ENCODE data around the gene ZNF384. TPM values are rescaled to one million over a fixed set of nuclear protein-coding genes. Genes with fewer than 3 reads are reported as not detected.
A peak's percentile ranks its signal among the peaks of the same experiment; 100 is the strongest.

ZNF384 gene
- total RNA-seq, 1 donor from 2014 or later = 38.0 TPM

- Histone ChIP-seq H3K27ac (no peak overlapping the region), H3K4me1 (peaks cover 13% of the 10 kb centered on the region), H2AFZ (replicated peaks) (no peak overlapping the region), H4K20me1 (ENCODE audit: low read depth) (no peaks in the 10 kb centered on the region), H3K4me3 (no peak overlapping the region), H3K27me3 (peaks cover 17% of the 10 kb centered on the region), H3K4me2 (peak overlapping the region; percentile 91), H3K36me3 (no peaks in the 10 kb centered on the region), H3K79me2 (ENCODE audit: low read depth) (peaks cover 19% of the 10 kb centered on the region), H3F3A (ENCODE audit: low read depth) (peaks cover 34% of the 10 kb centered on the region), H3K9ac (no peak overlapping the region), H3K9me3 (ENCODE audit: low read depth) (no peaks in the 10 kb centered on the region)
- H3K9me3 Mint-ChIP-seq = no peaks in the 10 kb centered on the region
- peaks cover 35% of the 10 kb centered on the region for H3K4me1 Mint-ChIP-seq
- H3K36me3 Mint-ChIP-seq = peaks cover 10% of the 10 kb centered on the region
- H3K27ac Mint-ChIP-seq = peak overlapping the region; percentile 85
- H3K27me3 Mint-ChIP-seq (ENCODE audit: insufficient read depth, low read depth) = peaks cover 21% of the 10 kb centered on the region
- TF ChIP-seq, protein P1, sequence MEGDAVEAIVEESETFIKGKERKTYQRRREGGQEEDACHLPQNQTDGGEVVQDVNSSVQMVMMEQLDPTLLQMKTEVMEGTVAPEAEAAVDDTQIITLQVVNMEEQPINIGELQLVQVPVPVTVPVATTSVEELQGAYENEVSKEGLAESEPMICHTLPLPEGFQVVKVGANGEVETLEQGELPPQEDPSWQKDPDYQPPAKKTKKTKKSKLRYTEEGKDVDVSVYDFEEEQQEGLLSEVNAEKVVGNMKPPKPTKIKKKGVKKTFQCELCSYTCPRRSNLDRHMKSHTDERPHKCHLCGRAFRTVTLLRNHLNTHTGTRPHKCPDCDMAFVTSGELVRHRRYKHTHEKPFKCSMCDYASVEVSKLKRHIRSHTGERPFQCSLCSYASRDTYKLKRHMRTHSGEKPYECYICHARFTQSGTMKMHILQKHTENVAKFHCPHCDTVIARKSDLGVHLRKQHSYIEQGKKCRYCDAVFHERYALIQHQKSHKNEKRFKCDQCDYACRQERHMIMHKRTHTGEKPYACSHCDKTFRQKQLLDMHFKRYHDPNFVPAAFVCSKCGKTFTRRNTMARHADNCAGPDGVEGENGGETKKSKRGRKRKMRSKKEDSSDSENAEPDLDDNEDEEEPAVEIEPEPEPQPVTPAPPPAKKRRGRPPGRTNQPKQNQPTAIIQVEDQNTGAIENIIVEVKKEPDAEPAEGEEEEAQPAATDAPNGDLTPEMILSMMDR (IDR thresholded peaks at IDR 0.05) = peak; percentile 58
- no peak for TF ChIP-seq EZH2phosphoT487 (IDR thresholded peaks at IDR 0.05)
- DNase-seq (ENCODE audit: low spot score) = peak; percentile 72
- H3K4me3 Mint-ChIP-seq = peak overlapping the region; percentile 57
These were observed 8.6 kb upstream of the ZNF384 start for GRCh38 chr12:6697584-6698351.

GRCh38 chr12:6696690-6697583, 7.8 kb upstream of the ZNF384 start:
- DNase-seq (ENCODE audit: low spot score) = no peak
- Mint-ChIP-seq H3K4me3 (no peak overlapping the region), H3K36me3 (peaks cover 11% of the 10 kb centered on the region), H3K4me1 (peaks cover 41% of the 10 kb centered on the region), H3K9me3 (no peaks in the 10 kb centered on the region), H3K27me3 (ENCODE audit: insufficient read depth, low read depth) (peaks cover 19% of the 10 kb centered on the region), H3K27ac (peak overlapping the region; percentile 1)
- H3K9me3 ChIP-seq (ENCODE audit: low read depth) = no peaks in the 10 kb centered on the region
- H3F3A ChIP-seq (ENCODE audit: low read depth) = peaks cover 29% of the 10 kb centered on the region
- H3K27me3 ChIP-seq = peaks cover 12% of the 10 kb centered on the region
- TF ChIP-seq, protein P1 (IDR thresholded peaks at IDR 0.05) = no peak
- TF ChIP-seq EZH2 (IDR thresholded peaks at IDR 0.05) (no peak), EZH2phosphoT487 (IDR thresholded peaks at IDR 0.05) (no peak)
- no peak overlapping the region for H3K9ac ChIP-seq
- no peaks in the 10 kb centered on the region for H3K36me3 ChIP-seq
- H3K27ac ChIP-seq = no peak overlapping the region
- no peak overlapping the region for H3K4me3 ChIP-seq
- no peak overlapping the region for H2AFZ ChIP-seq (replicated peaks)
- peaks cover 13% of the 10 kb centered on the region for H3K4me1 ChIP-seq
- no peak overlapping the region for H3K4me2 ChIP-seq
- H3K79me2 ChIP-seq (ENCODE audit: low read depth) = peaks cover 19% of the 10 kb centered on the region
- H4K20me1 ChIP-seq (ENCODE audit: low read depth) = no peaks in the 10 kb centered on the region

DNA sequence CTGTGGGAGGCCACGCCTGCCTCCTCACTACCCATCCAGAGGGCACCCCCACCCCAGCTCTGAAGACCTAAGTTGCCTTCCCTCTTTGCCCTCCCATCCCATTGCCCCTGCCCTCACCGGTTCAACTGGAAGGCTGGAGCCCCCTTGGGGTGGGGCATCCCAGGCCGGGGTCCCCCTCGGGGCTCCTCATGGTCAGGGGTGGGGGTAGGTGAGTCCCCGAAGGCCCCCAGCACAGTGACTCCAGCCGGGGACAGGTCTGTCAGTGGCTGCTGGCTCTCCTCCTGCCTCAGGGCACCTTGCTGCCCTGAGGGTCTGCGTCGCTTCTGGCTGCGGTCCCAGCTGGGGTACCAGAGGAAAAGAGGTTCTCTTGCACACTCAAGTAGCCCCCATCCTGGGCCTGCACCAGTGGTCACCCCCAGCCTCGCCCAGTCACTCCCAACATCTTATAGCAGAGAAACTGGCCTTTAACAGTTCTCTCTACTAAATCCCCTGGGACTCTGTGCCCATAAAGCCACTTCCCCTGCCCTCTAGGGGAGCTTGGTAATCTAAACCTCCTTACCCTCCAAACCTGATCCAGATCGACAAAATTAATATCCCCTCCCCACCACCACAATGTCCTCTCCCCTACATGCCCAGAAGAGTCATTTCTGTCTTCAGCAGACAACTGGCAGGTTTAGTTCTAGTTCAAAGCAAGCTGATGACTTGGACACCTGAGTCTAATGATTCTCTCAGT, 6.3 kb upstream of the ZNF384 start:
- no peak for DNase-seq (ENCODE audit: low spot score)
- no peaks in the 10 kb centered on the region for H3K9me3 ChIP-seq (ENCODE audit: low read depth)
- Mint-ChIP-seq H3K27me3 (ENCODE audit: insufficient read depth, low read depth) (peaks cover 14% of the 10 kb centered on the region), H3K27ac (peak overlapping the region; percentile 44), H3K36me3 (peaks cover 9% of the 10 kb centered on the region), H3K4me1 (peaks cover 36% of the 10 kb centered on the region), H3K4me3 (no peak overlapping the region), H3K9me3 (no peaks in the 10 kb centered on the region)
- H3K27ac ChIP-seq = no peak overlapping the region
- no peak overlapping the region for H3K4me3 ChIP-seq
- H3K79me2 ChIP-seq (ENCODE audit: low read depth) = peaks cover 23% of the 10 kb centered on the region
- H3K4me2 ChIP-seq = no peak overlapping the region
- H3K4me1 ChIP-seq = peaks cover 10% of the 10 kb centered on the region
- H4K20me1 ChIP-seq (ENCODE audit: low read depth) = no peaks in the 10 kb centered on the region
- no peaks in the 10 kb centered on the region for H3K36me3 ChIP-seq
- H2AFZ ChIP-seq (replicated peaks) = no peak overlapping the region
- H3F3A ChIP-seq (ENCODE audit: low read depth) = peaks cover 33% of the 10 kb centered on the region
- H3K9ac ChIP-seq = no peak overlapping the region
- no peaks in the 10 kb centered on the region for H3K27me3 ChIP-seq
- no peak for TF ChIP-seq EZH2phosphoT487 (IDR thresholded peaks at IDR 0.05)
